NCI-H1436 treated with DMSO at 0.1 percent for 48 hours (cell line): Measurements from ENCODE around the gene BEST3.

Experiments used
- DNase-seq: peaks from one replicate; lab custom pipeline; 2025; lab: John Stamatoyannopoulos, UW

The BEST3 gene

DNA sequence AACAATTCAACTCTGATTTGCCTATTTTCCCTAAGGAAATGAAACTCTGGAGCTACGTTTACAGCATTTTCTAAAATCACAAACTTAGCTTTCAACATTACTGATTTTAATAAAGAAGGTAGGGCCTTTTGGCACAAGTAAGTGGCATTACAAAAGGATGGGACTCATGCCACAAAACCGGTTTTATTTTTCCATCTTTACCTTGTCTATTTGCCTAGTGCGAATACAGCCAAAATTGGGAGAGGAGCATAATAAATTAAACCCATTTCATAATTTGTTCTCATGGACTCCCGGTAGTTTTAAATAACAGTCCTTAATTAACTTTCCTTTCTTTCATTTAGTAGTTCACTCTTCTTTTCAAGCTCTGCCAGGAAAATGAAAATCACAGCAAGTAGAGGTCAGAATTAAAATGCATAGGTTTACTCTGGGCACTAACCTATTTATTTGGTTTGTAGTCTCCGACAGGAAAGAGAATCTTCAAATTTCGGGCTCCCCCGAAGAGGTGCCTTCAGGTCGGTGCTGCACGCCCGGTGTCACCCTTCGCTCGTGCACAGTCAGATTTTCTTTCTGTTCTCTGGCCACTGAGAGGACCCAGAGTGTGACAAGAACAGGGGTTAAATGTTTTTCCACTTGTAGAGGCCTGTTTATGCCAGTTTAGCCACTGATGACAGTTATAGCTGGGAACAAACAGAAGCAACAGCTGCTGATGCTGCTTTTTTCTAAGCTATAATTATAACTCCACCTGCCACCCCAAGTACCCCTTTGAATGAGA, at the start of gene BEST3:
Gene BEST3, minus strand, starts transcription at position 535 of the 772 bp plus-strand sequence. CDS start 1,505 bp downstream, outside the sequence.
- DNase-seq = peak; percentile 87

DNA sequence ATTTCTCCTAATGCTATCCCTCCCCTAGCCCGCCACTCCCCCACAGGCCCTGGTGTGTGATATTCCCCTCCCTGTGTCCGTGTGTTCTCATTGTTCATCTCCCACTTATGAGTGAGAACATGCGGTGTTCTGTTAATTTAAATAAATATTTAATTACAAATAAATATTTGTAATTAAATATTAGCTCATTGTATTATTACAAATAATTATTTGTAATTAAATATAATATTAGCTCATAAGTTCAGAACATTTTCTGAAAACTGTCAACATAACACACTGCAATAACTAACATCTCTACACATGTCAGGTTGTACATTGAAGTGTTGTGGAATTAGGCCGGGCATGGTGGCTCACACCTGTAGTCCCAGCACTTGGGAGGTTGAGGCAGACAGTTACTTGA, 45.0 kb upstream of the BEST3 start:
- DNase-seq = no peak

DNA sequence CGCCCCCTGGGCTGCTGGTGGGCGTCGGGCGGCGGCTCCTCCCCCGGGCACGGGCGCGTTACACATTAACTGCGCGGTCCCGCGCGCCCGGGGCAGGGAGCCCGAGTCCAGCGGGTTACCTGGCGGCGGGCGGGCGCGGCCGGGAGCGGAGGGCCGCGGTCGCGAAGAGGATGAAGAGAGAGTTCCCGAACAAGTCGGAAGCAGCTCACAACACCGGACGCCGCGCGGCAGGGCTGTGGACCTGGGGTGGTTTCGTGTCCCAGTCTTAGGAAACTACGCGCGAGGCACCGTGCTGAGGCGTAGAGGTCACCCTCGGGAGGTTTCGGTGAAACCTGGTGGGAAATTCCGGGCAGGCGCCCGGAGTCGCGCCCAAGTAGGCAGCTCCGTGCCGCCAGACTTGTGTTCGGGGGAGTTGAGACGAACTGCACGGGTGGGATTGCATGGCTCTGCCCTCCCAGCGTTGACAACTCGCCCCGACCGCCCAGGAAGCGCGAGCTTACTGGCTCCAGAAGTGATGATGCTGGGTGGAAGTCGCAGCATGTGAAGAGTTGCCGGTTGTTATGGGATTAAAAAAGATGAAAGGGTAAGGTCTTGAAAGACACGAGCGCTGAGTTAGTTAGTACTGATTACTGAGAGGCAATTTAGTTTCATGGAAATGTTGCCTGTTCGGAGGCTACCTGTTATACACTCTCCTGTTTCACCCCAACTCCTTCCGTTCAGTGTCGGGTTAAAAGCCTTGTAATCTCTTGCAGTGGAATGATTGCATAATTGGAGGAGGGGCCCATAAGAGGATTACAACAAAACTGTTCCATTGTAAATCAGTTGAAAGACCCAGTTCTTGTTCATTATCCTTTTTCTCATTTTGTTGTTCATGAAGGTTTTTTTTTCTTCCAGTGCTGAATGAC, 40.4 kb upstream of the BEST3 start:
- no peak for DNase-seq

DNA sequence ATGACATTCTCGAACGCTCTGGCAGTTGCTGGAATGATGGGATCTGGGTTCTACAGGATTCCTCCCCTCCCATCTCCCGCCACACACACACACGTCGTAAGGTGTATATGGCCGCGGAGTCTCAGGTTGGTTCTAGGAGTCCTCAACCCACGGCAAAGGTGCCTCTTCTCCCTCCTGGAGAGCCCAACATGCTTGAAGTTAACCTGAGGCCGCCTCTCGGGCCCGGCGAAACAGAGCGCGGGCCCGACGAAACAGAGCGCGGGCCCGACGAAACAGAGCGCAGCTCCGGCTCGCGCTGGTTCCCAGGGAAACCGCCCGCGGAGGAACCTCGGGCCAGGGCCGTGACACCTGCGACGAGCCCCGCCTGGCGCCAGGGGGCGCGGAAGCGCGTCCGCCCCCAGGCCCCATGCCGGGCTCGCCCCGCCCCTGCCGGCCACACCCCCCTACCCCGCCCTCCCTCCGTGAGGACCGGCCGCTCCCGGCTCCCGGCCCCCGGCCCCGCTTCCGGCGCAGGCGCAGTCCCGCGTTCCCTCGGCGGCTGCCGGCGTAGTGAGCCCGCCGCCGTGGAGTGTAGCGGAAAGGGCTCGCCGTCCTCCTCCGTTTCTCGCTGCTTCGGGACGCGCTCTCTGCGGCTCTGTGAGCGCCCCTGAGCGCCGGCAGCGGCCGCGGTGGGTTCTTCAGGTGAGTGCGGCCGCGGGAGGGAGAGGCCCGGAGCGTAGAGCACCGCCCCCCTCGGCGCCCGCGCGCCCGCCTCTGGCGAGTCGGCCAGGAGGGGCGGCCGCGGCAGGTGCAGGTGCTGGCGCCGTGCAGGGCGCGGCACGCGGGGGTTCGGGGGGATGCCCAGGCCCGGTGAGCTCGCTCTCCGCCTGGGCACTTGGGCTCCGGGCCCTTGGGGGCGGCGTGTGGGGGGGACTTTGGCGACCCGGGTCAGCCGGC, 39.5 kb upstream of the BEST3 start, which contains the start of gene RAB3IP:
Gene RAB3IP, plus strand, starts transcription at position 510 of the 936 bp plus-strand sequence. CDS start 16,549 bp downstream, outside the sequence.
- no peak for DNase-seq

DNA sequence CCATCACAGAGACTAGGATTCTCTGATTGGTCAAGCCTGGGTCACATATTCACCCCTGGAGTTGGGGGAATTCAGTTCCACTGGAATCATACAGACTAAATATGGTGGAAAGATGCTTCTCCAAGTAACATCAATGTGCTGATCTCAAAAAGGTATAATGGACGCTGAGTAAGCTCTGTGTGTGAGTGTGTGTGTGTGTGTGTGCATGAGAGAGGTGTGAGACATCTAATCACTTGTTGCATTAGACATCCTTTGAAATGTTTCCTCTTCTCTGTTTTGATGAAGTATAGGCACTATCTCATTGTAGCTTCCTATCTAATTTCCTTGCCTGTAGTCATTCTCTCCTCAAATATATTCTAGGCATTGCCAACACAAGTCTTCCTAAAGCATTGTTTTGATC, 34.5 kb upstream of the BEST3 start:
- DNase-seq = no peak

DNA sequence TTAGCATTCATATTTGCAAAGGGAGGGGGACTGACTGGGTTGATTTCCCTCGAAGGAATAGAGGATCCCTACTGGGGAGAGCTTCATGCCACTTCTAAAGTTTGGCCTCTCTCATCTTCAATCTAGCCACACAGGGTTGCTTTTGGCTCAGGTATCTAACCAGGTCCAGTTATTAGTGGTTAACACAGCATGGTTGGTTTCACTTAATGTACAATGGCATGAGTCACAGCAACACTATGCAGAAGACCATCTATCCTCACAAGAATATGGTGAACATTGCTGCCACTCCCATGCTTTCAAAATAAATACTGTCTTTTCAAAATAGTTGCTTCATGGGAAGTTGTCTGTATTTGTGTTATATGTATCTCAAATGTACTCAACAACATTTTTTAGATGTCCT, 33.0 kb upstream of the BEST3 start:
- no peak for DNase-seq

DNA sequence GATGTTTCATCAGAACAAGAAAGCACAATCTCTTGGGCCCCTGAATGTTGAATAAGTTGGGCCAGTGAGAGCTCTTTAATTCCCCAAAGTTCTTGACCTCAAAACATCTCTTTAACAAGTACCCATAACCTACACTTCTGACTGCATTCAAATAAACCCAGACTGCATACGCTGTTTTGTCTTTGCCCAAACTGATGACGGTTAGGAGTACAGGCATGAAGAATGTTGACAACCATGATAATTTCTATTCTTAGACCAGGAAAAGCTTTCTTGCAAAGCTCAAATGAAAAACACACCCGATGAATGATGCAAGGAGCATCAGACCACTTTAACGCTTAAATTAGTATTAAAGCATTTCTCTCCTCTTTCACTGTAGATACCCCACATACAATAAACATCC, 27.8 kb upstream of the BEST3 start:
- no peak for DNase-seq

DNA sequence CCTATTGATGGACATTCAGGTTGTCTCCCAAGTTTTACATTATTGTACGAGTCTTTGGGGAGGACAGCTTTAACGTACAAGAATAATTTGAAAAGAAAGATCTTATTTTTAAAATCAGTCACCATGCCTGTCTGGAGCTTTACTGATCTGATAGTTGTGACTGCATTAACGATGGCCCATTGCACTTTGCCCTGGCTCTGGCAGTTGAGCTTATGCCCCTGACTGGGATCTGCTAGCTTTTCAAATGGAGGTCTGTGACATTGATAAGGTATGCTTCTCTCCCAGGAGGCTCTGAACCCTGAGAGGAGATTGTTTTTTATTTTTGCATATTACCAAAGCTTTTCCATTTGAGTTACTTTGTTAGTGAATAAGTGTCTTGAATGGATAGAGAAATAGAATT, 21.6 kb upstream of the BEST3 start:
- DNase-seq = no peak

DNA sequence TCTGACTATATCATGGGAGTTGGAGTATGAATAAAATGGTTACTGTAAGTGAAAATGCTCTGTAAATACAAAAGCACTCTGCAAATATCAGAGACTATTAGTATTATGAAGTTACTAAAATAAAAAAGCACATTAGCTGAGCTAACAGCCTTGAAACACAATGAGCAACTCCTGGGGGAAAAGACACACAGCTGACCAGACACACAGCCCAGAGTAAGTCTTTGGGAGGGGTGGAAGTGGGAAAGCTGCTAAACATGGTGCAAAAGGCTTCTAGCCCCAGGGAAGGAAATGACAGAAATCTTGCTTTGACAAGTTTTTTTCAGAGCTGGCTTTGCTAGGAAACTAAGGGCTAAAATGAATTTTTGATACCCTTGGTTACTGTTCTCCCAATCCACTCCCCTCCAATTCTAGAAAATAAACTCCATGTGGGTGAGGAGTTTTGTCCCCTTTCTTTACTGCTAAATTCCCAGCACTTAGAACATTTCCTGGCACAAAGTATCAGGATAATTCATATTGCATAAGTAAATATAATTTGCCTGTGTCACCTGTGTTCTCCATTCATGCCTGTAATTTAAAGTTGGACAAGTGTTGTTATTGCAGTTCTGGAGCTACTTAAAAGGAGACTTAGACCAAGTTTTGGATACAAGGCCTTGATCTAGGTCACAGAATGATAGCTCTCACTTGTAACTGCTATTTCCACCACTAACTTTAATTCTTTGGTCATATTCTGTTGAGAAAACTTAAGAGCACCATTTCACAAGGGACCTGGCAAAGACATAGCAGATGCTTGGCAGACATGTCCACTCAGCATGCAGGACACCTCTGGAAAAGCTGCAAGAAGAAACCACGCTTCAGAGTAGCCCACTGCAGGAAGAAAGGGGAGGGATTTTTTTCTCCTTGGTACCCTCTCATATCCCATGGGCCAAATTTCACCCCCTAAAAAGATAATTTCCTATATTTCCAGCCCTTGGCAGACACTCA, 20.5 kb upstream of the BEST3 start:
- peak; percentile 56 for DNase-seq

DNA sequence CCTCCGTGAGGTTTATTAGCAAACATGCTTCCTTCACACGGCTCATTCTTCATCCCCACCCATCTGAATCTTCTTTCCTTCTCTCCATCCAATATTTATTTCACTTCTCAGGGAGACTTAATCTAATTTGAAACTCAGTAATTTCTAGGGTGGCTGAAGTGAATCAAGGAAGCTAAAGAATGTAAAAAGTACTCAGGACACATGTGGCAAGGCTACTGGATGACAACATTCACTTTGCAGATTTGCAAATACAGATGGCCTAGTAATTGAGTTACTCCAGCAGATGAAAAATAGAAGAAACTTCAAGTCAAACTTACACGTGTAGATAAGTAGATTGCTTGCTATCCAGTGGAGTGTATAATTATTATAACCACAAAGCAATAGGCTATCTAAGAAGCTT, 15.4 kb upstream of the BEST3 start:
- DNase-seq = no peak

DNA sequence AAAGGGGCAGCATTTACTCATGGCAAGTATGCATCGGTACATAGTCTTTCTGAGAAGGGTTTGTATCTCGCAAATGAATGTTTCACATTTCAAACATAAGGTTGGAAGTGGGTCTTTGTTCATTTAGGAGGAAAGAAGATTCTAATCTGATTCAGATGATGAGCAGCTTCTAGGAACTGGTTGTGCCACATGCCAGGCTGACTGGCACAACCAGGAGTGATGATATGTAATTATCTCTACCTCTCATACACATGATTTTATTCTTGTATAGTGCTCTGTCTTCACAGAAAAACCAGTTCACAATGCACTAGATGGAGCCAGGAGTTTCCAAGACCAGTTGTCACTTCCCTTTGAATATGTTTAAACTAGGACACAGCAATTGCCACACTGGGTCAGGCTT, 13.7 kb upstream of the BEST3 start:
- no peak for DNase-seq

DNA sequence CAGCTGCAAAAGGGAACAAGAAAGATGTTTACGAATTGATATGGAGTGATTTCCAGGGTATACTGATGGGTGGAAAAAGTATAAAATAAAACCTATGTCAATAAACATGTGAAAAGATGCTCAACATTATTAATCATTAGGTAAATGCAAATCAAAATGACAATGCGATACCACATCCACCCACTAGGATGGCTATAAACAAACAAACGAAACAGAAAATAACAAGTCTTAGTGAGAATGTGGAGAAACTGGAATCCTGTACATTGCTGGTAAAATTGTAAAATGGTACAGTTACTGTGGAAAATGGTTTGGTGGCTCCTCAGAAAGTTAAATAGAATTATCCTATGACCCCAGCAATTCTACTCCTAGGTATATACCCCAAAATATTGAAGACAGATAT, 9.5 kb upstream of the BEST3 start:
- no peak for DNase-seq

DNA sequence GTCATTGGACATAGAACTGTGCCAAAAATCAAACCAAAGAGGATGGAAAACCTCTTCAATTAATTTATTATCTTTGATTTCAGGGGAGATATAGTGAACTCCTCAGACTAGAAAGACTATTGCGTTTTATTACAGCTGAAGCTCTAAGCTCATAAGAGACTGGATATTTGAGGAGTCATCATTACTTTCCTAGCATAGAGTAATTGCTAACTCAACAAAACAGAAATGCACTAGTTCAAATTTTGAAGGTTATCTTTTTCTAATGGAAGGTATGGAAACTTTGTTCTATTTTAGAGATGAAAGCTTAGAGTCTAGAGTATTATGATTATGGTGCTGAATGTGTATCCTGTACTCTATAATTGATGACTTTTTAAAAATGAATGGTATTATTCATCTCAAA, 5.3 kb upstream of the BEST3 start:
- no peak for DNase-seq

DNA sequence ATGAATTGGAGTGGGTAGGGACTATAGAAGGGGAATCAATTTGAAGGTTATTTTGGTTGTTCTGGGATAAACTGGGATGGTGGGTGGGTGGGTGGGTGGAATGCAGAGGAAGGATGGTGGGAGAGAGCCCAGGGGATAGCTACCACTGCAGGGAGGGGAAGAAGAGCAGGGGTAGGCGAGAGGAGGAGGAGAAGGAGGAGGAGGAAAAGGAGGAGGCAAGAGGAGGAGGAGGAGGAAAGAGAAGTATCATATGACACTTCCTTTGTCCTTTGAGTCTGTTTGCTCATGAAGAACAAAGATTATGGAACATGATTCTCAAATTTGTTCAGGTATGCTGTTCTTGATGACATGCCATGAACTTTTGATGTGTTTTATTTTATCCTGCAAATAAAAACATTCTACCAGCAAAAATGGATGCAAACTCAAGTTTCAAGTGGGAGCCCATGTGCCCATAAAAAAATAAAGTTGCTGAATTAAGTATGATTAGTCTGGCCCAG, 4.1 kb upstream of the BEST3 start:
- DNase-seq = no peak

DNA sequence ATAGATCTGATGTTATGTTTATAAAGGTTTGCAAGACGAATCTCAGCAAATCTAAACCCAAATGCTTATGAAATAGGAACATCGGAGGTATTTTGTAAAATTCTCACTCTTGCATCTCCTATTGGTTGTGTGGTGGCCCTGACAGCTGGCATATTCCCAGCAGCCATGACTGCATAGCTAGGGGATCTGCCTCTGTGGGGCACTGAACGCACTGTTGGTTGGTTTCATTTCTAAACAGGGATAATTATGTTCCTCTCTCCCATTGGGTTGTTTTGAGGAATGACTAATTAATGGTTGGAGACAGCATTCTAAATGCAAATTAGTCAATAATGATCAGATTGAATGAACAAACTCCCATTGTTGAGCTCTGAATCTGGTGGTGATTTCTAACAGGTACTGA, 2.7 kb upstream of the BEST3 start:
- DNase-seq = peak; percentile 67

DNA sequence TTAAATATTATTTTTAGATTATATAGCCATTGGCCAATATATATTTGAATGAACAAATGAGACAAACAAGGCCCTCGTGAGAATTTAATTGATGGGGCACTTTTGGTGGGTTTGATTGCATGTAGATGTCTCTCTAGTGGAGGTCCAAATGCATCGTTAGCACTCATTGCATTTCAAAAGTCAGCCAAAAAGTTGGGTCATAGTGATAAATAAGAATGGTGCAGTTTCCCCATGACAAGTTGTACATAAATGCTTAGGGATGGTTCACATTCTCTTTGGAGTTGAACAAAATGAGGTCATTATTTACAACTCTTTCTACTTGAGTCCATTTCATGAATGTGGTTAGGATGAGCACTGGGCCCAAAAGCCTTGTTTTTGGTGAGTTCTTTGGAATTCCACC, 1.0 kb downstream of the BEST3 start:
- no peak for DNase-seq

DNA sequence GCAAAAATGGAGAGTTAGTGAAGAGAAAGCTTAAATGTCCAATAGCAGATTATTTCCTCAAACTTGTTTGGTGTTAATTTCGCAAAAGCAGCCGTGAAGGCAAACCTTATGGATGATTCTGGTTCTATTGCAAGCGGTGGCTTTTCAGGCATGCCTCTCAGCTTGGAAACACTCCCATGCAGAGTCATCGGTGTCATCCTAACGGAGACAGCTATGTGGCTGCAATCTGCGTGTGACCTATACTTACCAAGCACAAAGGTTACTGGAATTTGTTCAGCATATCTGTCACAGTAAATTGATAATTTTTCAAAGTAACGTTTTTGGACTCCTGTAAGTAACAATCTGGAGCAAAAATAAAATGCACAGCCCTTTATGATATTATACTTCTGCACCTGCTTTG, 5.0 kb downstream of the BEST3 start:
- DNase-seq = no peak

DNA sequence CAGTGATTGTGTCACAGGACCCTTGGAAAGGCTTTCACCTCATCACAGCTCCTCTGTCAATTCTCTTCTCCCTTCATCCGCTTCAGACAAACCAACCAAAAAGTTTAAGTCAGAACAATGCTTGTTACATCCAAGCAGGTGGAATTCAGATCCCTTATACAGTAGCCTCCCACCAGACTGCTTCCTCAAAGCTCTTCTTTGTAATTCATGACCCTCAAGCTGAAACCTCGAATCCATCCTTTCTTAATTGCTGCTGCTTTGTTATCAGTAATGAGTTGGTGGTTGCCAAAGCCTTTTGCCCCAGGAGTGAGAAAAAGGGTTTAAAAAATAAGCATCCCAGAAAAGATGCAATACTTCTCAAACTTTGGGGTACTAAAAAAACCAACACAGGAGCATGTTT, 9.5 kb downstream of the BEST3 start:
- DNase-seq = no peak

DNA sequence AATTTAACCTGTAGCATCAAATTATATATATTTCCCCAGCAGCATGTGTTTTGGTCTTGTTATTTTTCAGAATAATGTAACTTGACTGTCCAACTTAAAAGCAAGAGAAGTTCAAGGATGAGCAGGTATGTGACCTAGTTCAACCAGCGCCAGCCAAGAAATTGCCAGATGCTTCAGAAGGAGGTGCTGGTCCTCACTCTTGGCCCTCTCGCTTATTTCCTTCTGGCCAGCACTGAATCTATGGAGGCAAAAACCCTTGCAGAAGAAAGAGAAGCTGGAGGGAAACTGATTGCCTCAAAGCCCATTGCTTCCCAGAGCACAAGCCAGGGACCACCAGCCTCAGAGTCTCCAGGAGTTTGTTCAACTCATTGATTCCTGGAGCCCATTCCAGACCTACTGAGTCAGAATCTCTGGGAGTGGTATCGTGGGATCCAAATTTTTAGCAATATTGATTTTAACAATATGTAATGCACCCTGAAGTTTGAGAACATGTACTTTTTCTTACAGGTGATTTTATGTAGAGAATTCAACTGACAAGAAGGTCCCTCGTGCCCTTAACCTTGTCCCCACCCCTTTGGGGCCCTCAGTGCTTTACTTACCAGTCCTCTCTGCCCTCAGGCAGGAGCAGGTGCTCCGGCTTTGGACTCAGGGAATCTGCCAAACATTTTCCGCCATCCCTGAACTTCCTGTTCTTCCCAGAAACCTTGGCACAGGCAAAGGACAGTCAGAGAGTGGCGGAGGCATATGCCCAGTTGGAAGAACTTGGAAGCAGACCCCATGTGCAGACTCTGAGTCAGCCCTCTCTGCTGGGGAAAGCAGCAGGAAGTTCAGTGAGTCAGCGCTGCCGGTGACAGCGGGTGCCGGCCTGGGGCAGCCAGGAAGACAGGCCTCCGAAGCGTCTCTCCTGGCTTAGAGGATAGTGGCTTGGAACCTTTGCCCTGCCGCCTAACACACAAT, 10.4 kb downstream of the BEST3 start:
- no peak for DNase-seq
